Testis (tissue), 2 donors: ENCODE measurements around the gene VAX1.

Experiments
- POLR2A ChIP-seq: fragments of 450-650 bp; IDR thresholded peaks from one replicate; pipeline ENCODE4 v1.6.1; 2017; ENCODE audit warnings: antibody characterized with exemption, mild to moderate bottlenecking, moderate library complexity
- TF ChIP-seq, protein P1 (sequence below), 3 experiments: fragments of 450-650 bp in 2 of 3; fragments of 200-600 bp in 1 of 3; sonication (generic) in 1 of 3; IDR thresholded peaks; one replicate each; pipeline ENCODE4 v1.5.1; 2016 to 2019; ENCODE audit warnings: antibody characterized with exemption in 3 of 3, mild to moderate bottlenecking in 2 of 3, moderate library complexity in 1 of 3

DNA sequence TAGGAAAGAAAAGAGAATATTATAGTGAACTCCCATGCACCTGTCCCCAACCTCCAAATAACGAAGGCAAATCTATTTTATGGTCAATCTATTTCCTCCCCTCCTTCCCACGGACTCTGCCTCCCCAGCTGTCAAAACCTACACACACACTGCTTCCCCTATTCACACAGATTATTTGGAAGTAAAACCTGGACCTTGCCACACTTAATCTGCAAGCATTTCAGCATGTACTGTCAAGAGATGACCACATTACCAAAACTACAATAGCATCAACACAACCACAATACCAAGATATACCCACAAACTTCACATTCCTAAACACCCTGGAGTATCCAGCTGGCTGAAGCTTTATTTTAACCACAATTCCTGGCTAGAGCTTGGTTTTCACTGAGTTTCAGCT is 31.4 kb upstream of the VAX1 start:
- TF ChIP-seq POLR2A: no peak
- TF ChIP-seq, protein P1, sequence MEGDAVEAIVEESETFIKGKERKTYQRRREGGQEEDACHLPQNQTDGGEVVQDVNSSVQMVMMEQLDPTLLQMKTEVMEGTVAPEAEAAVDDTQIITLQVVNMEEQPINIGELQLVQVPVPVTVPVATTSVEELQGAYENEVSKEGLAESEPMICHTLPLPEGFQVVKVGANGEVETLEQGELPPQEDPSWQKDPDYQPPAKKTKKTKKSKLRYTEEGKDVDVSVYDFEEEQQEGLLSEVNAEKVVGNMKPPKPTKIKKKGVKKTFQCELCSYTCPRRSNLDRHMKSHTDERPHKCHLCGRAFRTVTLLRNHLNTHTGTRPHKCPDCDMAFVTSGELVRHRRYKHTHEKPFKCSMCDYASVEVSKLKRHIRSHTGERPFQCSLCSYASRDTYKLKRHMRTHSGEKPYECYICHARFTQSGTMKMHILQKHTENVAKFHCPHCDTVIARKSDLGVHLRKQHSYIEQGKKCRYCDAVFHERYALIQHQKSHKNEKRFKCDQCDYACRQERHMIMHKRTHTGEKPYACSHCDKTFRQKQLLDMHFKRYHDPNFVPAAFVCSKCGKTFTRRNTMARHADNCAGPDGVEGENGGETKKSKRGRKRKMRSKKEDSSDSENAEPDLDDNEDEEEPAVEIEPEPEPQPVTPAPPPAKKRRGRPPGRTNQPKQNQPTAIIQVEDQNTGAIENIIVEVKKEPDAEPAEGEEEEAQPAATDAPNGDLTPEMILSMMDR (IDR thresholded peaks at IDR 0.05): no peak
